Fibroblast of mammary gland (primary cell): ENCODE measurements around the gene ZNF473.
A peak's percentile ranks its signal among the peaks of the same experiment; 100 is the strongest.

ENCODE experiments used
- DNase-seq: peaks from one replicate; pipeline ENCODE4 v3.0.0-alpha.2; 2010; ENCODE audit warnings: low read depth
- H3K4me3 ChIP-seq: 2 replicates; pipeline ENCODE4 v1.5.1; 2011; ENCODE audit warnings: low read depth, mild to moderate bottlenecking, low read length, moderate library complexity; ENCODE audit not compliant: control insufficient read depth
- CTCF ChIP-seq: conservative IDR thresholded peaks from 2 replicates; pipeline ENCODE4 v1.5.1; 2011; ENCODE audit warnings: low read depth, low read length, inconsistent platforms; ENCODE audit not compliant: control insufficient read depth, insufficient read depth

The ZNF473 gene

DNA sequence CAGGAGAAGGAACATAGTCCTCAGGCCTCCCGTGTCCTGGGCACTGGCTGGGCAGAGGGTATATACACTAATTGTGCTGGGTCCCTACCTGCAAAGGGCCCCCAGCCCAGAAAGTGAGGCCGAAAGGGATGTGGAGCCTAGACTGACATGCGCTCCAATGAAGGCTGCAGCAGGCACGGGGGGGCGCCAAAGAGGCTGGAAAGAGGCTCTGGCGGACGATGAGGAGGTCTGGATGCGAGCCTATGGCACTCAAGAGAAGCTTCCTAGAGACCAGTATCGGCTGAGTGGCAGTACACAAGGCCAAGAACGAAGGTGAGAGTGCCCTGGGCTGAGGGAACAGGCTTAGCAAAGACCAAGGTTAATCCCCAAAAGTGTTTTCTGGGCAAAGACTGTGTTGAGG is 17.3 kb upstream of the ZNF473 start:
- H3K4me3 ChIP-seq, result no peak overlapping the region
- TF ChIP-seq CTCF, result peak; percentile 14
- no peak for DNase-seq

- DNase-seq, result no peak
- TF ChIP-seq CTCF, result no peak
Measured at GRCh38 chr19:50016225-50016807, 9.5 kb upstream of the ZNF473 start.

DNA sequence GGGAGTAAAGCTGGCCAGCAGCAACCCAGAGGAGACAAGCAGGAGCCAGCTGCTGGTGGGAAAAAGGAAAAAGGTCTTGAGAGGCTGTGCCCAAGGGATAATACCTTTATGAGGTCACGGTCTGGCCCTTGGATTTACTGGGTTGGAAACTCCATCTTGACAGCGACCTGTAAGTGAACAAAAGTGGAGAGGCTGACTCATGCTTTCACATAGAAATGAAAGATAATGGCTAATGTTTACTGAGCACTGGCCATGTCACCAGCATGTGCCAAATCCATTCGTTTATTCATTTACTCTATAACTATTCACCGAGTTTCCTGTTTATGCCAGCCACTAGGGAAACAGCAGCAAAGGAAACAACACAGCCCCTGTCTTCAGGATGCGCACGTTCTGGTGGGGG is 5.3 kb upstream of the ZNF473 start:
- no peak for DNase-seq
- H3K4me3 ChIP-seq, result no peak overlapping the region
- TF ChIP-seq CTCF, result no peak

More at GRCh38 chr19:50016225-50016807, 9.5 kb upstream of the ZNF473 start:
- H3K4me3 ChIP-seq, result no peak overlapping the region

DNA sequence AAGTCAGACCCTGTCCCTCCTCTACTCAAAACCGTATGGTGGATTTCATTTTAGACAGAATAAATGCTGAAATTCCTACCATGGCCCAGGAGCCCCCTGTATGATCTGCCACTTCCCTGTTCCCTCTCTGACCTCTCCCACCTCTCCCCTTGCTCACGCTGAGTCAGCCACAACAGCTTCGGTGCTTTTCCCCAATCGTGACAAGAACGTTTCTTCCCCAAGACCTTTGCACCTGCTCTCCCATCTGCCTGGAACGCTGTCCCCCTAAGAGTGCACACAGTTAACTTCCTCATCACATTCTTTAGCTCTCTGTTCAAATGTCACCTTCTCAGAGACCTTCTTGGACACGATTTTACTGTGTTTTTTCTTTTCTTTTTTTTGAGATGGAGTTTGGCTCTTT is 3.0 kb upstream of the ZNF473 start:
- no peak for DNase-seq
- no peak for TF ChIP-seq CTCF

DNA sequence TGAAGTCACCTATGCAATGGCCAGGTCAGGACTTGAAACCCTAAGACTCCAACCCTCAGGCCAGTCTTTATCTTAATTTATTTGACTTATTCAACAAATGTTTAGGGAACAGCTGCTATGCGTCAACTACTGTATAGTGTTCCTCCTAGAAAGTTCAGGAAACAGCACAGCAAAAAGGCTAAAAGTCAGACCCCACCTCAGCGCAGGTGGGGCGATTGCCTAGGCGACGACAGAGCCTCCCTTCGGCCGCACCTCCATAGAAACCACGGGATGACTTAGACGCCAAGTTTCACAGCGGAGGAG is 1.1 kb upstream of the ZNF473 start:
- no peak for TF ChIP-seq CTCF
- peak overlapping the region; percentile 99 for H3K4me3 ChIP-seq
- DNase-seq, result no peak

More for the DNA sequence above, 3.0 kb upstream of the ZNF473 start:
- no peak overlapping the region for H3K4me3 ChIP-seq

DNA sequence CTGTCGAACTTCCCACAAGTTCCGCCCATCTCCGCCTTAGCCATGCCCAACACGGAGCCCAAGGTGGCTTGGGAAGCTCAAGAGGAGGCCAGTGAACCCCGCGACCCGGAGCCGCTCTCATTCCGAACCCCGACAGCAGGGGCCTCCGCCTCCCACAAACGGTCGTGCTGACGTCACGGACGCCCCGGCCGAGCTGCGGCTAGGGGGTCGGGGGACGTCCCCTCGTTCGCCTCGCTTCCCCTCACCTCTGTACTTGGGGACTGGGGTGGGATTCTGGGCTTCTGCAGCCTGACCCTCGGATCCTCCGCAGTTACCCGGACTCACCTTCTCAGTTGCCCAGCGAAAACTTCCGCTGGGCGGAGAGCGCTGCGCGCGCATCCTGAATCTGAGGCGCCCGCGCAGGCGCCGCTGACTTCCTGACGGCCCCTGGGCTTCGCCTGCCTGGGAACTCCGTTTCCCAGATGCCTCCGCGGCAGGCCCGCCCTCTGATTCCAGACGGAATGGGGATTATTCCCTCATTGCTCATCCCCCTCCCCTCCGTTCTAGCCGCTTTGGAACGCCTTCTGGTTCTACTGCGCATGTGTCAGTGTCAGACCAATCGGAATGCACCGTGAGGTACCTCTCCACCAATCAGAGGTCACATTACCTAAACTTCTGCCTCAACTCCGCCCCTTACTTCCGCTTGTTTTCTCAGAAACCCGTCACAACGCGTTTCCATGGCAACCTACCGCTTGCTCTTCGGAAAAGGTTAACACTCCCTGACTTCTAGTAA is 597 bp upstream of the ZNF473 start, which contains the start of gene VRK3:
TSS of gene VRK3 (minus strand) at position 351 of the 772 bp plus-strand sequence. CDS start 9,210 bp downstream, outside the sequence.
- no peak for TF ChIP-seq CTCF
- H3K4me3 ChIP-seq, result peak within 1 kb of the TSS; percentile 99
- DNase-seq, result peak; percentile 100
